GM08714 (cell line): ENCODE measurements around the gene FGF22.
A peak's percentile ranks its signal among the peaks of the same experiment; 100 is the strongest.
"Not testable (repeated sequence)": the region's sequence is repeated elsewhere in the genome, so short reads cannot be mapped to it uniquely, and the experiment has no call there.

ENCODE experiments used
- H3K4me3 ChIP-seq: fragments of 200-500 bp; sonication (Bioruptor generic); 2 replicates; pipeline ENCODE4 v1.5.1; 2014; ENCODE audit warnings: mild to moderate bottlenecking, low read length, inconsistent platforms
- ZNF274 ChIP-seq: IDR thresholded peaks from 2 replicates; pipeline ENCODE4 v1.6.1; 2012; ENCODE audit warnings: mild to moderate bottlenecking, low read depth, low read length

The FGF22 gene

GRCh38 chr19:662207-662961 is 22.7 kb downstream of the FGF22 start:
- peak overlapping the region; percentile 66 for H3K4me3 ChIP-seq

GRCh38 chr19:662962-663681 is 23.4 kb downstream of the FGF22 start, which contains the start of gene RNF126:
RNF126 (minus strand) TSS chr19:663214; CDS start chr19:663121, 93 bp downstream.
- peak within 1 kb of the TSS; percentile 68 for H3K4me3 ChIP-seq
- TF ChIP-seq ZNF274, result no peak

More at GRCh38 chr19:662207-662961, 22.7 kb downstream of the FGF22 start:
- no peak for TF ChIP-seq ZNF274

GRCh38 chr19:663682-664117 is 24.0 kb downstream of the FGF22 start:
- TF ChIP-seq ZNF274, result no peak
- H3K4me3 ChIP-seq, result peak overlapping the region; percentile 68; the same call in 1 of the 2 replicates

- TF ChIP-seq ZNF274, result no peak
- no peak overlapping the region for H3K4me3 ChIP-seq
These were observed 25.3 kb downstream of the FGF22 start for GRCh38 chr19:664913-665443.

GRCh38 chr19:666985-667573 is 27.4 kb downstream of the FGF22 start:
- not testable (repeated sequence) for H3K4me3 ChIP-seq

GRCh38 chr19:668675-669434 is 29.2 kb downstream of the FGF22 start:
- not testable (repeated sequence) for H3K4me3 ChIP-seq

GRCh38 chr19:670609-671075 is 31.0 kb downstream of the FGF22 start:
- H3K4me3 ChIP-seq, result no peak overlapping the region
- no peak for TF ChIP-seq ZNF274

GRCh38 chr19:674282-675151 is 34.8 kb downstream of the FGF22 start:
- TF ChIP-seq ZNF274, result no peak
- H3K4me3 ChIP-seq, result no peak overlapping the region

GRCh38 chr19:676007-676338 is 36.3 kb downstream of the FGF22 start:
- TF ChIP-seq ZNF274, result no peak
- H3K4me3 ChIP-seq, result no peak overlapping the region

GRCh38 chr19:676339-677105 is 36.8 kb downstream of the FGF22 start, which contains the start of gene FSTL3:
FSTL3 (plus strand) TSS chr19:676392; CDS start chr19:676424, 32 bp downstream.
- TF ChIP-seq ZNF274, result no peak
- H3K4me3 ChIP-seq, result peak within 1 kb of the TSS; percentile 5; the same call in 1 of the 2 replicates

- no peak for TF ChIP-seq ZNF274
- no peak overlapping the region for H3K4me3 ChIP-seq
These were observed 37.5 kb downstream of the FGF22 start for GRCh38 chr19:677201-677600.
